GM23338 (cell line): Measurements from ENCODE around the gene INPP5A.

Experiments
- CREB1 ChIP-seq: fragments of 250-450 bp; sonication (Bioruptor Pico); IDR thresholded peaks from 2 replicates; pipeline ENCODE4 v1.5.0; 2020; ENCODE audit warnings: low read depth, mild to moderate bottlenecking, moderate library complexity
- CTCF ChIP-seq, 2 experiments: fragments of 200-600 bp in 1 of 2; sonication (generic) in 1 of 2; conservative IDR thresholded peaks; 2 replicates each; pipeline versions ENCODE4 v1.5.1 to v1.6.1; 2016 to 2017; ENCODE audit warnings: antibody characterized with exemption in 2 of 2, low read depth in 2 of 2, mild to moderate bottlenecking in 2 of 2, moderate library complexity in 1 of 2
- ETS1 ChIP-seq: IDR thresholded peaks from 2 replicates; pipeline ENCODE4 v1.6.1; 2016; ENCODE audit warnings: antibody characterized with exemption
- EZH2 ChIP-seq: fragments of 200-600 bp; sonication (generic); IDR thresholded peaks from one replicate; pipeline ENCODE4 v1.8.0; 2017; ENCODE audit warnings: antibody characterized with exemption, mild to moderate bottlenecking, low read depth; ENCODE audit not compliant: unreplicated experiment
- EZH2phosphoT487 ChIP-seq: fragments of 200-600 bp; sonication (generic); IDR thresholded peaks from one replicate; pipeline ENCODE4 v1.8.1; 2018; ENCODE audit warnings: antibody characterized with exemption; ENCODE audit not compliant: unreplicated experiment
- JUNB ChIP-seq: IDR thresholded peaks from one replicate; pipeline ENCODE4 v1.6.1; 2016; ENCODE audit warnings: antibody characterized with exemption; ENCODE audit not compliant: unreplicated experiment
- NANOG ChIP-seq: IDR thresholded peaks from 2 replicates; pipeline ENCODE4 v1.6.1; 2016; ENCODE audit warnings: antibody characterized with exemption, borderline replicate concordance
- POLR2AphosphoS5 ChIP-seq: IDR thresholded peaks from 2 replicates; pipeline ENCODE4 v1.6.1; 2016; ENCODE audit warnings: antibody characterized with exemption, low read depth
- REST ChIP-seq: IDR thresholded peaks from one replicate; pipeline ENCODE4 v1.6.1; 2018; ENCODE audit warnings: antibody characterized with exemption; ENCODE audit not compliant: unreplicated experiment
- STAT1 ChIP-seq: IDR thresholded peaks from one replicate; pipeline ENCODE4 v1.6.1; 2016; ENCODE audit warnings: antibody characterized with exemption; ENCODE audit not compliant: unreplicated experiment
- ZNF331 ChIP-seq: fragments of 250-450 bp; sonication (Bioruptor Pico); IDR thresholded peaks from 2 replicates; pipeline ENCODE4 v1.5.0; 2020; ENCODE audit warnings: low read depth, mild to moderate bottlenecking, moderate library complexity

- TF ChIP-seq CTCF (conservative IDR thresholded peaks at IDR 0.05; ENCODE audit: low read depth in 2 of 2), result no peak
- TF ChIP-seq REST, result no peak
- TF ChIP-seq EZH2, result no peak
- TF ChIP-seq EZH2phosphoT487, result no peak
- no peak for TF ChIP-seq NANOG
- TF ChIP-seq ZNF331, result no peak
- TF ChIP-seq POLR2AphosphoS5, result no peak
- no peak for TF ChIP-seq JUNB
- no peak for TF ChIP-seq CREB1 (CRISPR knock-in tag)
- TF ChIP-seq ETS1, result no peak
- no peak for TF ChIP-seq STAT1
Observed at GRCh38 chr10:132651511-132652029, 114.0 kb downstream of the INPP5A start.
